Measurements from ENCODE around the gene CRISP2. TPM values are rescaled to one million over a fixed set of nuclear protein-coding genes. Genes with fewer than 3 reads are reported as not detected.
A peak's percentile ranks its signal among the peaks of the same experiment; 100 is the strongest.

Gene CRISP2
- total RNA-seq, 1 experiment from 2014 or later = 0.23 TPM

DNA sequence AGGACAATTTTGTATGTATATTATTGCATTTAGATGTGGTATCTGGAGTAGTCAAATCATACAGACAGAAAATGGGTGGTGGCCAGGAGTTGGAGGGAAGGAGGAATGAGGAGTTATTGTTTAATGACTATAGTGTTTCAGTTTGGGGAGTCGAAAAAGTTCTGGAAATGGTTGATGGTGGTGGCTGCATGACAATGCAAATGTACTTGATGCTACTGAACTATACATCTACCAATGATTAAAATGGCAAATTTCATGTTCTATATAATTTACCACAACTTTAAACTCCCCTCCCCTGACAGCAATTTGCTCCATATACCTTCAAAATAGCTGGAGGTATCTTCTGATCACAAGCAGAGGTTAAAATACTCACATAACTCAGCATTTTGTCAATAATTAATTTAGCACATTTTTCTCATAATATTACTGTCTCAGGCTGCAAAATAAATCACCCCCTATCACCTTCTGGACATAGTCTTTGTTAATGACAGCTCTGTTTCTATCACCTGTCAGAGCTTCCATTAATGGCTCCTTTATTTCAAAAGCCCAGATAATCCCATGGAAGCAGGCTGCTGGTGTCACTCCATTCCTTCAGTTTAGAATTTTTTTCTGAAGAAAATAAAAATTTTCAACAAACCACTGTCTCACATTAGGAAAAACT, 51.0 kb downstream of the CRISP2 start:
- no peak for DNase-seq (ENCODE audit: low read depth)

DNA sequence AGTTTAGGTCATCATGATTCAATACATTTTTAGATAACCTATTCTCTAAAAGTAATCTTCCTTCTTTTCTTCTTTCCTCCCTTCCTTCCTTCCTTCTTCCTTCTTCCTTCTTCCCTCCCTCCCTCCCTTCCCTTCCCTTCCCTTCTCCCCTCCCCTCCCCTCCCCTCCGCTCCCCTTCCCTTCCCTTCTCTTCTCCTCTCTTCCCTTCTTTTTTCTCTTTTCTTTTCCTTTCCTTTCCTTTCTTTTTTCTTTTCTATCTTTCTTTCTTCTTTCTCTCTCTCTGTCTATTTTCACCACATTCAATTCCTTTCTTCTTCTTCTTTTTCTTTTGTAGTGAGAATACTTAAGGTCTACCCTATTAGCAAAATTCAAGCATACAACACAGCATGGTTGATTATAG, 59.4 kb downstream of the CRISP2 start:
- DNase-seq (ENCODE audit: low read depth) = no peak

DNA sequence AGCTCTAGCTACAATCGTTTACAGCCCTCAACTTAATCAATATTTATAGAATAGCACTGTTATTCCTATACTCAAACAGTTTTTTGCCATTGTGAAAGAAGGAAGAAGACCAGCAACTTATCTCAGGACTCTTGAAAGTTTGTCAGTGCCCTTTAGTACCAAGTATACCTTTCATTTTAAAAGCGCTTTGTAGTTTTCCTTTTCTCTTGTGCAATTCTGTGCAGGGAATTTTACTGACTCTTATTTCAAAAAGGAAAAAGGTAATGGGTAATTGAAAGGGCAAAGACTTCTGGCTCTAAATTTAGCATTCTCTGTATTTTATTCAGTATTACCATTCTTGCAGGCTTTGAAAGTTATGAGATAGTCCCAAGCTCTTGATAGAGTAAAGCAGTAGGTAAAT, 59.9 kb downstream of the CRISP2 start:
- DNase-seq (ENCODE audit: low read depth) = no peak

DNA sequence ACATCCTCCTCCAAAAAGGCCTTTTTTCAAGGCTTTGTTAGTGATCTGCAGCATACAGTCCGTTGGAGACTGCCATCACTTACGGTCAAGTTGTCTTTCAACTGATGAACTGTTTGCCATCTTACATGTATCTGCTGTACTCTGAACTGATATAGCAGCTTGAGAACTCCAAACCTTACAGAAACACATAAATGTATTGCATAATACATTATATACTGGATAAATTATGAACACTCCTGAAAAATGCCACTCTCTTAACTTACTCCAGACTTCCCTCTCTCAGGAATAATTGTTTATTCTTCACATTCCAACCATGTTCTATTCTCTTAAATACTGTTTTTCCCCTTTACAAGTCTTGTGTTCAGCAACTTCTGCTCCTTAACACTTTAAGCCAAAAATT, 62.1 kb downstream of the CRISP2 start:
- no peak for DNase-seq (ENCODE audit: low read depth)

DNA sequence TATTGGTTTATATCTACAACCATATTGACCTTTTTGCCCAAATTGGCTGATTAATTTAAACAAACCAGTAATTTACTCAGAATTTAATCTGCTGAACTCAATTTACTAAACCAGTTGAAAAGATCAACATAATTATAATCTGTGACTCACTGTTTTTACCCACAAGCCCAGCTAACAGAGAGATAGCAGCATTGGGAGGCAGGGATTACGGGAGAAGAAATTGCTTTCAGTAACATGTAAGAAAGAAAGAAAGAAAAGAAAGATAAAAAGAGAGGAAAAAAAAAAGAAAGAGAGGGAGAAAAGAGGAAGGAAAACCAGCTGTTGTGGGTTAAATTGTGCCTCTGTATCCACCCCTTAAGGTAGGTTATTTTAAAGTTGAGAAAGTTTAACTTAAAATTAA, 63.4 kb downstream of the CRISP2 start:
- DNase-seq (ENCODE audit: low read depth) = peak; percentile 22

DNA sequence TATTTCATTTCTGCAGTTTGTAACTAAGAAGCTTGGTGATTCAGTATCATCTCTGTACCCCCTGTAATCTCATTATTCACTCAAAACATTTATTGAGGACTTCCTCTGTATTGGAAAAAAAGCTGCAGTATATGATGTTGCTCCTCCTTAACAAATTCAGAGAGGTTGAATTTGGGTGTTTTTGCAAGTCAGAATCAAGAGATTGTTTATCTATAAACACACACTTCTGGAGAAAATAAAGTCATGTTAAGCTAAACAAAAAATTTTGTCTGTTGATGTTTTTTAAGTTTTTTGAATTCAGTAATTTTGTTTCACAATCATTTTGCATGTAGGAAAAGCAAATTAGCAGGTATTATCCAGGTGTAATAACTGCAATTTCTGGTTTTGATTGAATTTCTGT, 65.3 kb downstream of the CRISP2 start:
- DNase-seq (ENCODE audit: low read depth) = no peak

DNA sequence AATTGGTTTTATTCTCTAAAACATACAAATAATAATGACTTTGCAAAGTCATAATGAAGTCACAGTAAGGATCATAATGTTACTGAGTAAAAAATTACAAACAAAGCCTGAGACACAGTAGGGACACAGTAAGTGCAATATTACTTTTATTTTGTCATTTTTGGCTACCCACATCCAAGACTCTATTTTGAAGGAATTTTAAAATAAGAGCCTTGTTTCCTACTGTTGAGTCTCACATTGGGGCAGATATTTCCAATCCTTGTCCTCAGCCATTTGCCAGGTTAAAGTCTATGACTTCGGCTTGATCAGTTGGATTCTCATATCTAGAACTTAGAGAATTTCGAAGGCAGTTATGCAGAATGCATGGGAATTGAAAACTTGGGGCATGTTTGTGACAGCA, 65.9 kb downstream of the CRISP2 start:
- no peak for DNase-seq (ENCODE audit: low read depth)

DNA sequence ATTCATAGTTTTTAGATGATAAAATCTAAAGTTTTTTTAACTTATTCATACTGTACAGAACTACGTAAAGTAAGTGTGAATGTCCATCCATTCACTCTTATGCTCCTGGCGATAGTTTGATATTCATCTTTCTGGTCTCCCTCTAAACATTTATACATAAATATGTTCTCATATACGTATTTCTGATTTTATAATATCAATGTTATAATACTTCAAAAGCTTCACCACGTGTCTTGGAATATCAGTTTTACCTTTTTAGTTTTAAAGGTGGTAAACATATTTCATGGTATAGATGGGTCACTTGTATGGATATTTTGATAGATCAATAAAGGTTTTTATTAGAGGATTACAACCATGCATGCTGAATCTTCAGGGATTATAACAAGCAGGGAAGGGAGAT, 66.4 kb downstream of the CRISP2 start:
- DNase-seq (ENCODE audit: low read depth) = no peak

DNA sequence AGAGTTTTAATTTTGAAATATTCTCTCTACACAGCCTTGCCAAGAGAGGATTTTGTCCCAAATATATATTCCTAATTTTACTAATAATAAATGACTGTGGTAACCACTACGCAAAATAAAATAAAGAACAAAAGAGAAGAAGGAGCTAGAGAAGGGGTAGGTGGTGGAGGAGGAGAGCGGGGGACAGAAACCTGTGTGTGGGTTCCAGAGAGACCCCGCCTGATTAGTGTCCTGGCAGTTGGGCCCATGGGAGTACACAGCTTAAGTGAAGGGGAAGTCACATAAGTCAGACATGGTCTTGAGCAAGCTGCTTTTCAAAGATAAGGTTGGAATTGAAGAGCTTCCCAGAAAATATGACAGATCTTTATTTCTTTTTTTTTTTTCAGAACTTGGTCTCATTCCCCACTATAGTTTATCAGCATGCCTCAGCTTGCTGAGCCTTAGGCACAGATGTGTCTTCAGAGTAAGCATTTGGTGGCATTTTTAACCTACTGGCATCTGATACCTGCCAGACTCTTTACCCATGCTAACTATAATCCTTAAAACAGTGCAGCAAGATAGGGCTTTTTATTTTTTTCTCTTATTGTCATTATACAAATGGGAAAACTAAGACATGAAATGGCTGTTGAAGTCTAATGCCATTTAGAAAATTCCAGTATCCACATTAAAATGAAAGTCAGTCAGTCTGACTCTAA, 67.1 kb downstream of the CRISP2 start:
- DNase-seq (ENCODE audit: low read depth) = no peak

DNA sequence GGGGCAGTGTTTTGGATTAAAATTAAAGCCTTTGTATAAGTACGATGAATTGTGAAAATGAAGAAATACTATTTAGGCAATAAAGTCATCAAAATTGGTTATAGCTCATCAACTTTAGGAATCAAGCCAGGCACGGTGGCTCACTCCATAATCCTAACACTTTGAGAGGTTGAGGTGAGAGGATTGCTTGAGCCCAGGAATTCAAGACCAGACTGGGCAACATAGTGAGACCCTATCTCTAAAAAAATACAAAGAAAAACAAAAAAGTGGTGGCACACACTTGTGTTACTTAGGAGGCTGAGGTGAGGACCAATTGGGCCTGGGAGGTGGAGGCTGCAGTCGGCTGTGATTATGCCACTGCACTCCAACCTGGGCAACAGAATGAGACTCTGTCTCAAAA, 68.2 kb downstream of the CRISP2 start:
- no peak for DNase-seq (ENCODE audit: low read depth)

Other genes with a start within 250 kb of the CRISP2 start
- gene GLYATL3, start 213.6 kb downstream of the CRISP2 start, total RNA-seq (2014; rRNA removed; shearing (Covaris generic)) = not detected in 2 replicates
- gene C6orf141, start 162.9 kb downstream of the CRISP2 start, total RNA-seq (2014; rRNA removed; shearing (Covaris generic)) = 7.3 and 13.2 TPM in 2 replicates
- not detected in 2 replicates for gene RHAG, start 76.7 kb downstream of the CRISP2 start, total RNA-seq (2014; rRNA removed; shearing (Covaris generic))
- not detected in 2 replicates for gene CRISP3, start 30.8 kb upstream of the CRISP2 start, total RNA-seq (2014; rRNA removed; shearing (Covaris generic))
- not detected in 2 replicates for gene PGK2, start 73.7 kb upstream of the CRISP2 start, total RNA-seq (2014; rRNA removed; shearing (Covaris generic))
- gene CRISP1, start 153.0 kb upstream of the CRISP2 start, total RNA-seq (2014; rRNA removed; shearing (Covaris generic)) = not detected in 2 replicates

Measured in Daoy (cell line).